DMS53 (cell line): ENCODE measurements around the gene GNB3.

ENCODE experiments used
- DNase-seq: peaks from one replicate; lab custom pipeline; 2025; lab: John Stamatoyannopoulos, UW

The GNB3 gene

GRCh38 chr12:6837370-6838060 lies 3.2 kb upstream of the GNB3 start:
- no peak for DNase-seq

- no peak for DNase-seq
Measured at GRCh38 chr12:6838854-6839253, 1.9 kb upstream of the GNB3 start.

DNA sequence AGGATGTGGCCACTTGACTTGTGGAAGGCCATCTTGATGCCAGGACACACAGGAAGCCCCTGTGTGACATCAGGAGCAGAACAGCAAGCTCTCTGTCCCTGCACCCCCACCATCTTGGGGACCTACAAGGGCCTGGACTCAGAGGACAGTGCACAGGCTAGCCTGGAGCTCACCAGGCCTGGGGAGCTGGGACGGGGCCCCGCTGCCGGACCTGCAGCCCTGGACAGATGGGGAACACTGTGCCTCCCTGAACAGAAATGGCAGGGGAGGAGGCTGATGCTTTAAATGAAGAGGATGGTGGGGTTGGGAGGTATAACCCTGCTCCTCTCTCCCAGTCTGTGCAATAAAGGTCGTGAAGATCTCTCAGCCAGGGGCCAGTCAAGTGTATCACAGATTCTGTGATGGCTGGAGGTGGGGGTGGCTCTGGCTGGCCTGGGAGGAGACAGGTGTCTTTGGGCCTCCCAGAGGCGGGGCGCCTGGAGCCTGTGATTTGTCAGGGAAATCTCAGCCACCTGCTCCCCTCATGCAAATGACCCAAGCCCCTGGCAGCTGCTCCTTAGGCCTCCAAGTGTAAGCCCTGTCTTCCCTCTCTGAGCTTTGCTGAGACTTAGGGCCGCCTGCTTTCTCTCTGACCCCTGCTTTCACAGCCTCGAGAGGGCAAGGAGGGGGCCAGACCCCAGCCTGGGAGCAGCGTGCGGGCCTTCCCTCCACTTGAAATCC lies 1.1 kb upstream of the GNB3 start:
- peak; percentile 92 for DNase-seq

DNA sequence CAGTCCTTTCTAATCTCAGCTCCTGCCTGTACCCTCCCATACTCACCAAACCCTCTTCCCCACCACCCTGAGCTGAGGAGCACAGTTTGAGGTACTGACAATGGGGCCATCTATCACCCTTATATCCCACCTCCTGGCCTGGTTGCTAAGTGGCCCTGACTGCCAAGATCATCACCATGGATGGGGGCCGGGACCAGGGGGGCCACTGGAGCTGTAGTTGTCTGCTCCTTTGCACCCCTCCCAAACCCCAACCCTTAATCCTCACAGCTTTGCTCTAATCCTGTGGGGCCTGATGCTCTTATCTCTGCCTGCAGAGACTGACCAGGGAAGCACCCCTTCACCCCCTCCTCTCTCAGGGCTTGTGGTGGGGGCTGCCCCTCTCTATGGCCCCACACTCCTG lies 395 bp upstream of the GNB3 start:
- DNase-seq = no peak

DNA sequence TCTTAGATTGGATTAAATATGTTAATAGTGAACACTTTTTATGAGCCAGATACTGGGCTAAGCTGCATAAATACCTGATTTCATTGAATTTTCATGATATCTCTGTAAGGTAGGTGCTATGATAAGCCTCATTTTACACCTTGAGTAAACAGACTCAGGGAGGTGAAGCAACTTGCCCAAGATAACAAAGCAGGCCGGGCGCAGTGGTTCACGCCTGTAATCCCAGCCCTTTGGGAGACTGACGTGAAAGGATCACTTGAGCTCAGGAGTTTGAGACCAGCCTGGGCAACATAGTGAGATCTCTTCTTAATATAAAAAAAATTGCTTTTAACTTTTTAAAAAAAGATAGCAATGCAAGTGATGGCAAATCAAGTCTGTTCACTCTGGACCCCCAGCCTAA lies 1.4 kb downstream of the GNB3 start:
- no peak for DNase-seq

- peak; percentile 80 for DNase-seq
Measured at GRCh38 chr12:6843118-6843902, 2.6 kb downstream of the GNB3 start.

DNA sequence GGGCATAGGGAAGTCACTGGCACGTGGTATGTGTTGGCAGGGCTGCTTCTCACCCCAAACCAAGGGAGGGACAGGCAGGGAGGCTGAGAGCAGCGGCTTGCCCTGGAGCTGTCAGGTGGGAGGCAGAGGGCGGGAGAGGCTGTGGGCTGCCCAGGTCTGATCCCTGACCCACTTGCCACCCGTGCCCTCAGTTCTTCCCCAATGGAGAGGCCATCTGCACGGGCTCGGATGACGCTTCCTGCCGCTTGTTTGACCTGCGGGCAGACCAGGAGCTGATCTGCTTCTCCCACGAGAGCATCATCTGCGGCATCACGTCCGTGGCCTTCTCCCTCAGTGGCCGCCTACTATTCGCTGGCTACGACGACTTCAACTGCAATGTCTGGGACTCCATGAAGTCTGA lies 4.7 kb downstream of the GNB3 start:
- DNase-seq = no peak

GRCh38 chr12:6846316-6846869 lies 5.7 kb downstream of the GNB3 start:
- DNase-seq = no peak

DNA sequence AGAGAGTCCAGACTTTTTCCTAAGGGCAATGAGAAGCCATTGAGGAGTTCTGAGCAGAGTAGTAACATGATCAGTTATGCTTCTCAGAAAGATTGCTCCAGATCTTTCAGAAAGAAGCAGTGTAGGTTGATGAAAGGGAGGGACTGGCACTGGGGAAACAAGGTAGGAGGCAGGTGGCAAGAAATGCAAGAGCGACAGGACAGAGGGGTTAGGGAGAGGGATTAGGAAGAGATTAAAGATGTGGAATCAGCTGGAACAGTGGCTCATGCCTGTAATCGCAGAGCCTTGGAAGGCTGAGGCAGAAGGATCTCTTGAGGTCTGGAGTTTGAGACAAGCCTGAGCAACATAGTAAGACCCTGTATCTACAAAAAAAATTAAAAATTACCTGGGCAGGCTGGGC lies 7.0 kb downstream of the GNB3 start:
- no peak for DNase-seq

DNA sequence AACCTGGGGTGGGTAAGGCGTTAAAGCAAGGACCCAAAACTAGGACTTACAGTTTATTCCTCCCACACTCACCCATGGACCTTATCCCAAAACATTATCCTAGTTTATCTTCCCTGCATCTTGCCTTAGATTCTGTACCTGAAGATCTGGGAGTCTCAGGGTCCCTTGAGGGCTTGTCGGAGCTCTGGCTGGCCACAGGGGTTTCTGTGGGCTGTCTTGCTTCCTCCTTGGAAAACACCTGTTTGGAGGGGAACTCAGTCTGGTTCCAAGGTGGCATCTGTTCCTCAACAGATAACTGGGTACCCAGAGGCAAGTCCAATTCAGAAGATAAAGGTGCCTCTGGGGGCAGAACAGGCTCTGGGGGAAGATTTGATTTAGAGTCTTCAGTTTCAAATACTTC lies 8.7 kb downstream of the GNB3 start:
- DNase-seq = no peak

- DNase-seq = no peak
Measured at GRCh38 chr12:6849976-6850560, 9.3 kb downstream of the GNB3 start.

DNA sequence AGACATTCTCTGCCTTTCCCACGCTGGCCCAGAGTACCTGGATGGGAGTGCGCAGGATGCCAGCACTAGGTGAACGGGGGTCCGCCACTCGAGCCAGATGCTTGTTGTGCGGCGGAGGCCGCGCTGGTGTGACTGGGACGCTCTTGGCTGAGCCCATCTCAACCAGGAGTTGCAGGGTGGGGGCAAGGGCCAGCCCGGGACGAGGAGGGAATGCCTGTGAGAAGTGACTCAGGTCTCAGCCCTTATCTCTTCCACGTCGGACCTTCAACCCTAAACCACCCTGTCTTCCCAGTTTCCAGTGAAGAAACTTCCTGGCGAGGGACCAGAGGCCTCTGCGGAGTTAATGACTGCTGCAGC lies 10.0 kb downstream of the GNB3 start:
- DNase-seq = no peak

DNA sequence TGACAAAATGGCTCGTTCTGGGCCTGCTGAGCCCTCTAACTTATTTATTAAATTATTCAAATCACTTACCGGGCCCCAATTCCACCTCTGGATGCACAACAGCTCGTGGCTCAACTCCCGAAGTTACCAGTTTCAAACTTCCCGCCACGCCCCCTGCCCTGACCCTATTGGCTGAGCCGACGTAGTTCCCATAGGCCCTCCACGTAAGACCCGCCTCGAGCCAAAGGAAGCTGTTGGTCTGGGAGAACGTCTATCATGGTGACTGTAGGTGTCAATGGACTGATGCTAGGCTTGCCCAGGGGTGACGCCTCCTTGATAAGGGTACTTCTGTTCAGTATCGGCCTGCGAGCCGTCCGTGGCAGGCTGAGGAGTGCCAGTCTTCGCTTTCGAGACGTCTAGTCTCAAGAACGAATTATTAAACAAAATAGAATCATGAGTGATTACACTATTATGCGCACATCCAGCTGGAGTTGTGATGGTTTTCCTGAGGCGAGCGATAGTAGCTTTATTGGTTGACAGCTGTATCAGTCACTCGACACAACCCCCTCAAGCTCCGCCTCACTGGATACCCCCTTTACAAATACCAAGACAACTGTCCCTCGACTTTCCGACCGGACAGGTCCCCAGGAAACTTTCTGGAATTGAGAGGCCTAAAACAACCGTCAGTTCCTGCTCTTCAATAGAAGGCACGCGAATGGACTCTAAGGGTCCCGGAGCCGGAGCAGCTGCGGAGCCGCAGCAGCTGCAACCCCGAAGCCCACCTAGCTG lies 10.6 kb downstream of the GNB3 start, which contains the start of gene CDCA3:
TSS of gene CDCA3 (minus strand) at position 134 of the 768 bp plus-strand sequence. CDS start 334 bp downstream, outside the sequence.
- DNase-seq = peak; percentile 100

DNA sequence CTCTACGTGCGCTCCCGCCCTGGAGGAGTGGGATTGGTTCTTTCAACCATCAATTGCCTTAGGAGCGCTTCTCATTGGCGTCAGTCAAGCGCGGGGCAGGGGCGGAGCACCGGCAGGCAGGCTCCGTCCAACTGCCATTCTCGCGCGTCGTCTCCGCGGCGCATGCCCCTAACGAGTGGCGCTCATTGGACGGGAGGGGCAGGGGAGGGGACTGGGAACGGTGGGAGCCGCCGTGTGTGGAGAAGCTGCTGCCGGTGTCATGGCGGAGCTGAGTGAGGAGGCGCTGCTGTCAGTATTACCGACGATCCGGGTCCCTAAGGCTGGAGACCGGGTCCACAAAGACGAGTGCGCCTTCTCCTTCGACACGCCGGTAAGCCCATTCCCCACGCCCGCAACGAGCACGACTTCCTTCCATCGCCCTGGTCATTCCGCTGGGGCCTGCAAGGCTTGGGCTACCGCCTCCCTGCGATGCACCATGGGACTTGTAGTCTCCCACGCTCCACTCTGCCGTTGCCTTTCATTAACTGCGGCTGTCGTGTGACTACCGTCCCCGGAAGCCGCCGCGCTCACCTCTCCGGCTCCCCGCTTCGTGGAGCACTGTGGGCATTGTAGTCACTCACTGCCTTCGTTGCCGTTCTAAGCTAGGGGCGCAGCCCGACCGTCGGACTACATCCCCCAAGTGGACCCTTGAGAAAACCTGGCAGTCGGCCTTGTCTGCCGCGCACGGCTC lies 11.4 kb downstream of the GNB3 start, which contains the start of gene USP5:
TSS of gene USP5 (plus strand) at position 230 of the 730 bp plus-strand sequence. CDS start at position 260, 30 bp downstream.
- peak; percentile 100 for DNase-seq

GRCh38 chr12:6852651-6853354 lies 12.1 kb downstream of the GNB3 start:
- DNase-seq = peak; percentile 87

DNA sequence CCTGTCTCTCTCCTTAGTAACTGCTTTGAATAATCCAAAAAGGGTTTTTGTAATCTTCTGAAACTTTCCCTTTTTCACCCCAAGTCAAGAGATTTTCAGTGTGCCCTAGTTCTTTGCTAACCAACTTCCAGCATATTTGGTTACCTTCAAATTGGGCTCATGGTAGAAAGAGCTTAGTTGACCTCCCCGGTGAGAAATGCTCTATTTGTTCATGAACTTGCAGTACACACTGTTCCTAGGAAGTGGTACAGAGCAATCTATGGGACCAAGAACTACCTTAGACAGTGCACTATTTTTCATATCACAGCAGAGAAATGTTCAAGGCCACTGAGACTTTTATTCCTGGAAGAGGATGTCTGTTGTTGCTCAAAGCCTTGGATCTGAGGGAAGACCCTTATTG lies 12.9 kb downstream of the GNB3 start:
- no peak for DNase-seq

- DNase-seq = no peak
Measured at GRCh38 chr12:6854036-6854435, 13.3 kb downstream of the GNB3 start.

- no peak for DNase-seq
Measured at GRCh38 chr12:6855322-6855721, 14.6 kb downstream of the GNB3 start.

DNA sequence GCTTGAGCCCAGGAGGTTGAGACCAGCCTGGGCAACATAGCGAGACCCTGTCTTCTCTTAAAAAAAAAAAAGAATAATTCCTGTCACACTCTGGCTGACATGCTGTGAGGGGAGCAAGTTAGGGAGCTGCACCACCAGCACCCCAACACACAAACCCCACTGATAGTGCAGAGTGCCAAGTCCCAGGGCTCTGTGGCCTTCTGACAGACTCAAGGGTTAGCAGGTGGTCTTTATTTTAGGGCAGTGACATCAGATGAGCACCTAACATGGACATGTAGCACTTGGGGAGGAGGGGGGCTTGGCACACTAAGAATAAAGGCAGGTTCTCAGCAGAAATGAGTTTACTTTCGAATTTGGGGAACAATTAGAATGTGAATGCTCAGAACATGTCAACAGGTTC lies 18.1 kb downstream of the GNB3 start:
- DNase-seq = no peak

- DNase-seq = no peak
Measured at GRCh38 chr12:6860116-6860515, 19.4 kb downstream of the GNB3 start.
